HG02981 (cell line): ENCODE results near the gene ITPKB.

Source experiments
- ATAC-seq: cut with Tn5 transposase; IDR thresholded peaks from one replicate; pipeline ENCODE4 v1.9.1; 2021; ENCODE audit warnings: mild to moderate bottlenecking, moderate library complexity; ENCODE audit not compliant: unreplicated experiment

The ITPKB gene

GRCh38 chr1:226654046-226654667 lies 84.9 kb downstream of the ITPKB start:
- no peak for ATAC-seq

GRCh38 chr1:226653311-226653921 lies 85.7 kb downstream of the ITPKB start:
- ATAC-seq: no peak

GRCh38 chr1:226652613-226653012 lies 86.5 kb downstream of the ITPKB start:
- no peak for ATAC-seq

GRCh38 chr1:226651732-226652105 lies 87.4 kb downstream of the ITPKB start:
- no peak for ATAC-seq

GRCh38 chr1:226651041-226651731 lies 87.9 kb downstream of the ITPKB start:
- no peak for ATAC-seq

- no peak for ATAC-seq
Measured at GRCh38 chr1:226650236-226650841, 88.7 kb downstream of the ITPKB start.

- ATAC-seq: no peak
Measured at GRCh38 chr1:226649780-226650179, 89.3 kb downstream of the ITPKB start.

- no peak for ATAC-seq
Measured at GRCh38 chr1:226649244-226649643, 89.8 kb downstream of the ITPKB start.

- ATAC-seq: no peak
Measured at GRCh38 chr1:226648421-226648820, 90.7 kb downstream of the ITPKB start.

- ATAC-seq: no peak
Measured at GRCh38 chr1:226647719-226648118, 91.4 kb downstream of the ITPKB start.

GRCh38 chr1:226646870-226647449 lies 92.1 kb downstream of the ITPKB start:
- no peak for ATAC-seq

GRCh38 chr1:226646026-226646869 lies 92.8 kb downstream of the ITPKB start:
- no peak for ATAC-seq

GRCh38 chr1:226645279-226645976 lies 93.7 kb downstream of the ITPKB start:
- no peak for ATAC-seq

- no peak for ATAC-seq
Measured at GRCh38 chr1:226644541-226645176, 94.4 kb downstream of the ITPKB start.

GRCh38 chr1:226643611-226644540 lies 95.2 kb downstream of the ITPKB start:
- peak; percentile 36 for ATAC-seq

GRCh38 chr1:226643177-226643576 lies 95.9 kb downstream of the ITPKB start:
- peak; percentile 51 for ATAC-seq

- no peak for ATAC-seq
Measured at GRCh38 chr1:226642421-226642820, 96.7 kb downstream of the ITPKB start.

- no peak for ATAC-seq
Measured at GRCh38 chr1:226641671-226642231, 97.3 kb downstream of the ITPKB start.
